ENCODE data around the gene SLC25A22. TPM values are rescaled to one million over a fixed set of nuclear protein-coding genes. Genes with fewer than 3 reads are reported as not detected.
A peak's percentile ranks its signal among the peaks of the same experiment; 100 is the strongest.

Gene SLC25A22
- total RNA-seq, 1 donor from 2014 or later, result 64.5 TPM

DNA sequence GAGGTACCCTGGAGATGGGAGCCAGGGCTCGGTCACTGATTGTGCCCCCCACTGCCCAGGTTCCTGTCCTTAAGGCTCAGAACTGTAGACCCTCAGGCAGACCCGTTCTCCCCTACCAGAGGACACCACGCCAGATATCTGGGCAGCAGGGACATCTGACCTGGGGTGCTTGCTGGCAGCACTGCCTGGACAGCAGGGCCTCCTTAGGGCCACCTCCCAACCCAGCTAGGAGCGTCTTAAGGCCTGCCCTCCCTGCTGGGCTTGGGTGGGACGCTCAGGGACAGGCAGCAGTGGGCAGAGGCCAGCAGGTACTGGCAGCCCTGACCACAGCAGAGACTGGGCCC, 41.2 kb upstream of the SLC25A22 start:
- no peak overlapping the region for H3K4me3 Mint-ChIP-seq (ENCODE audit: low read depth)
- H3K9me3 Mint-ChIP-seq, result no peaks in the 10 kb centered on the region
- H3K27ac Mint-ChIP-seq, result no peak overlapping the region
- no peaks in the 10 kb centered on the region for H3K27me3 Mint-ChIP-seq (ENCODE audit: low read depth)
- intact Hi-C loops (cut with micrococcal nuclease), result no loop called here
- DNase-seq (ENCODE audit: low spot score), result no peak
- peaks cover 25% of the 10 kb centered on the region for H3K36me3 Mint-ChIP-seq (ENCODE audit: low read depth)
- peaks cover 11% of the 10 kb centered on the region for H3K4me1 Mint-ChIP-seq (ENCODE audit: low read depth)

DNA sequence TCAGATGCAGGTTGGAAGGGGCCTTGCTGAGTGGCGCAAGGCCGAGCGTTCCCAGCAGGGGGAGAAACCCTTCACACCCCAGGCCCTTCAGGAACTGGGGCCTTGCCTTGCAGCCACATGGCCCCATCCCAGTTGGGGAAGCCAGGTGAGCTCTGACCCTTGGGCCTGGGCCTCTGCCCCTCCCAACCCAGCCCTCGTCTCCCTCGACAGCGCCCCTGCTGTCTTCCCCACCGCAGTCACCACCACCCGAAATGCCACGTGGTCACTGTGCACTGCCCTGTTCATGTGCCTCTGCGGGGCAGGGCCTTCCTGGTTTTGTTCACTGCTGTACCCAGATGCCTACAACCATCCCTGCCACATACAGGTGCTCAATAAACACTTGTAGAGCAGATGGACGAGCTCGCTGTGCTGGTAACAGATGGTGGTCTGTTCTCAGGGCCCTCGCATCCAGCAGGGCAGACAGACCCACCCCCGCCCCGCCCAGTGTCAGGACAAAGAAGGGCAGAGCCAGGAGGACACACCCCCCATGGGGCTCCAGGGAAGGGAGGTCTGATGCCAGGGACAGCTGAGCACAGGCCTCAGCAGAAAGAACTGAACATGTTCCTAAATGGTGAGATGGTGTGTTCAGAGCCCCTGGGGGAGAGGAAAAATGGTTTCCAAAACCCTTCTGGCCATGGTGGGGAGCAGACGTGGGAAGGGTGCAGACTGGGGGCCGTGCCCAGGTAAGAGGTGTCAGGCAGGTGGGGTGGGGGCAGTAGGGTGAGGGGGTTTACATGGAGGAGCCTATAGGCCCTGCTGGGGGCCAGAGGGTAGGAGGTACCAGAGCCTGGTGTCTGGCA, 40.6 kb upstream of the SLC25A22 start:
- Mint-ChIP-seq H3K9me3 (no peaks in the 10 kb centered on the region), H3K27ac (no peak overlapping the region), H3K4me3 (ENCODE audit: low read depth) (no peak overlapping the region), H3K27me3 (ENCODE audit: low read depth) (no peaks in the 10 kb centered on the region), H3K36me3 (ENCODE audit: low read depth) (peaks cover 25% of the 10 kb centered on the region), H3K4me1 (ENCODE audit: low read depth) (peaks cover 15% of the 10 kb centered on the region)
- DNase-seq (ENCODE audit: low spot score), result no peak
- intact Hi-C loops (cut with micrococcal nuclease), result no loop called here

- peaks cover 15% of the 10 kb centered on the region for H3K4me1 Mint-ChIP-seq (ENCODE audit: low read depth)
- no peak overlapping the region for H3K27ac Mint-ChIP-seq
- no peaks in the 10 kb centered on the region for H3K27me3 Mint-ChIP-seq (ENCODE audit: low read depth)
- intact Hi-C loops (cut with micrococcal nuclease), result no loop called here
- no peak overlapping the region for H3K4me3 Mint-ChIP-seq (ENCODE audit: low read depth)
- no peak for DNase-seq (ENCODE audit: low spot score)
- H3K36me3 Mint-ChIP-seq (ENCODE audit: low read depth), result peaks cover 25% of the 10 kb centered on the region
- H3K9me3 Mint-ChIP-seq, result no peaks in the 10 kb centered on the region
Observed at GRCh38 chr11:837990-838307, 39.9 kb upstream of the SLC25A22 start.

- Mint-ChIP-seq H3K27me3 (ENCODE audit: low read depth) (no peaks in the 10 kb centered on the region), H3K4me1 (ENCODE audit: low read depth) (peaks cover 15% of the 10 kb centered on the region), H3K4me3 (ENCODE audit: low read depth) (no peak overlapping the region), H3K36me3 (ENCODE audit: low read depth) (peaks cover 25% of the 10 kb centered on the region), H3K27ac (no peak overlapping the region), H3K9me3 (no peaks in the 10 kb centered on the region)
- intact Hi-C loops (cut with micrococcal nuclease), result no loop called here
- DNase-seq (ENCODE audit: low spot score), result no peak
Observed at GRCh38 chr11:837189-837989, 39.3 kb upstream of the SLC25A22 start.

DNA sequence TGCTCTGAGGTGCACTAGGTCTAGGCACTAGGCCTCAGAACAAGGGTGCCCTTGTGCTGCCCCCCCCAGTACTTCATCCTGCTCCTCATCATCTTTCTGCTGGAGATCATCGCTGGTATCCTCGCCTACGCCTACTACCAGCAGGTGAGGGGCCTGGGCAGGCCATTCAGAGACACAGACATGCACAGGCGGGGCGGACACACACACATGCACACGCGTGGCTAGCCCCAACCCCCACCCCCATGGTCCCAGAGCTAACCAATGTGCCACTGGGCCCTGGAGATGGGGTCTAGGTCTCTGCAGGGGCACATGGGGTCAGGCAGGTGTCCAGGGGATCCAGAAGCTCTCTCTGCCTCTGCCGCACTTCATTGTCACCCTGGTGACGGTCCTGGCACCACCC, 38.6 kb upstream of the SLC25A22 start:
- H3K4me3 Mint-ChIP-seq (ENCODE audit: low read depth), result no peak overlapping the region

GRCh38 chr11:836274-836673, 38.2 kb upstream of the SLC25A22 start:
- H3K4me1 Mint-ChIP-seq (ENCODE audit: low read depth), result peaks cover 16% of the 10 kb centered on the region
- no peaks in the 10 kb centered on the region for H3K9me3 Mint-ChIP-seq
- intact Hi-C loops (cut with micrococcal nuclease), result no loop called here
- no peak overlapping the region for H3K4me3 Mint-ChIP-seq (ENCODE audit: low read depth)
- no peak overlapping the region for H3K27ac Mint-ChIP-seq
- DNase-seq (ENCODE audit: low spot score), result no peak
- H3K27me3 Mint-ChIP-seq (ENCODE audit: low read depth), result peaks cover 6% of the 10 kb centered on the region
- peaks cover 25% of the 10 kb centered on the region for H3K36me3 Mint-ChIP-seq (ENCODE audit: low read depth)

More for the DNA sequence above, 38.6 kb upstream of the SLC25A22 start:
- no peaks in the 10 kb centered on the region for H3K9me3 Mint-ChIP-seq
- peaks cover 17% of the 10 kb centered on the region for H3K4me1 Mint-ChIP-seq (ENCODE audit: low read depth)
- DNase-seq (ENCODE audit: low spot score), result no peak
- peaks cover 25% of the 10 kb centered on the region for H3K36me3 Mint-ChIP-seq (ENCODE audit: low read depth)
- no peak overlapping the region for H3K27ac Mint-ChIP-seq
- H3K27me3 Mint-ChIP-seq (ENCODE audit: low read depth), result peaks cover 3% of the 10 kb centered on the region
- intact Hi-C loops (cut with micrococcal nuclease), result no loop called here

DNA sequence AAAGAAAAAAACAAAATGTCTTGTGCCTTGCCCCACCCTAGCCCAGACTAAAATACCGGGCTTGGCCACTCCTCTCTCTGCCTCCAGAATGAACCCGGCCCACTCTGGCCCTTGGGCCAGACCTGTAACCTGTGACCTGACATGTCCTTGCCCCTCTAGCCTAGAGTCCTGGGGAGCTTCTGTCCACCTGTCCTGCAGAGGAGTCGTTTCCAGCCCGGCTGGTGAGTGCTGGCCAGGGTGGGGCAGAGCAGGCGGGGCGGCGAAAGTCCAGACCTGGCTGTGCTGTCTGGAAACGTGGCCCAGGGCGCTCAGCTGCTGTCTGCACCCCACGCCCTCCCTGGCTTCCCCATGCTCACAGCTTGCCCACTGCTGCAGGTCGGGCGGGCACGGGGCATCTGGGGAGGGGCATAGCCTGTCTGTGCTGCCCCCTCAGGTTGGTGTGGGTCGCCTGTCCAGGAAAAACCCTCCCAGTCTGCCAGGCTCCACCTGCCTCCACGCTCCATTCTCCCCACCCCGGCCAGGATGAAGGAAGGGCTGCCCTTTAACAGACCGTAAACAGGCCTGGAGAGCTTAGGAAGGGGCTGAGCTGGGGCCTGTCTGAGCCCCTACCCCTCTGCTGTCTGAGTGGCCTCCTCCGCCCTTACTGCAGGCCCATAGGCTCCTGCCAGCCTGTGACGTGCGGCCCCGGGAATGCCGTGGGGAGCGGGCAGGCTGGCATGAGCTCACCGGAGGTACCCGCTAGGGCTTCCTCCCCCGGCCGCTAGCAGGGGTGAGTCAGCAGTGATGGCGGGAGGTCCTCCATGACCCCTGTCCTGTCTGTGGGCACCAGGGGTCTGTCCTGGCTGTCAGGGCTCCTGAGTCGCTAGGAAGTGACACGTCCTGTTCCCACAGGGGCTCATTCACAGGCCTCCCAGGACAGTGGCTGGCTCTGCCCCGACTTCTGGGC, 36.6 kb upstream of the SLC25A22 start:
- peak overlapping the region; percentile 68 for H3K4me3 Mint-ChIP-seq (ENCODE audit: low read depth)
- H3K36me3 Mint-ChIP-seq (ENCODE audit: low read depth), result peaks cover 14% of the 10 kb centered on the region
- peaks cover 6% of the 10 kb centered on the region for H3K4me1 Mint-ChIP-seq (ENCODE audit: low read depth)
- intact Hi-C loops (cut with micrococcal nuclease), result no loop called here
- H3K27me3 Mint-ChIP-seq (ENCODE audit: low read depth), result peaks cover 12% of the 10 kb centered on the region
- DNase-seq (ENCODE audit: low spot score), result no peak
- no peak overlapping the region for H3K27ac Mint-ChIP-seq
- no peaks in the 10 kb centered on the region for H3K9me3 Mint-ChIP-seq

- Mint-ChIP-seq H3K36me3 (ENCODE audit: low read depth) (peaks cover 8% of the 10 kb centered on the region), H3K27me3 (ENCODE audit: low read depth) (peaks cover 18% of the 10 kb centered on the region), H3K4me3 (ENCODE audit: low read depth) (peak overlapping the region; percentile 68), H3K4me1 (ENCODE audit: low read depth) (peaks cover 10% of the 10 kb centered on the region), H3K27ac (no peak overlapping the region), H3K9me3 (no peaks in the 10 kb centered on the region)
- DNase-seq (ENCODE audit: low spot score), result no peak
- intact Hi-C loops (cut with micrococcal nuclease), result loop anchor here (1.0 kb wide), 1 partner anchor 8 kb away; the partner anchor contains the start of genes POLR2L and TSPAN4
Observed at GRCh38 chr11:833849-834311, 35.8 kb upstream of the SLC25A22 start.

- Mint-ChIP-seq H3K27me3 (ENCODE audit: low read depth) (peaks cover 24% of the 10 kb centered on the region), H3K36me3 (ENCODE audit: low read depth) (peaks cover 4% of the 10 kb centered on the region), H3K27ac (no peak overlapping the region), H3K9me3 (no peaks in the 10 kb centered on the region), H3K4me1 (ENCODE audit: low read depth) (peaks cover 10% of the 10 kb centered on the region), H3K4me3 (ENCODE audit: low read depth) (peak overlapping the region; percentile 68)
- intact Hi-C loops (cut with micrococcal nuclease), result loop anchor here (1.0 kb wide), 1 partner anchor 9 kb away; the partner anchor contains the start of genes POLR2L and TSPAN4
- DNase-seq (ENCODE audit: low spot score), result no peak
Observed at GRCh38 chr11:833114-833791, 35.2 kb upstream of the SLC25A22 start.

DNA sequence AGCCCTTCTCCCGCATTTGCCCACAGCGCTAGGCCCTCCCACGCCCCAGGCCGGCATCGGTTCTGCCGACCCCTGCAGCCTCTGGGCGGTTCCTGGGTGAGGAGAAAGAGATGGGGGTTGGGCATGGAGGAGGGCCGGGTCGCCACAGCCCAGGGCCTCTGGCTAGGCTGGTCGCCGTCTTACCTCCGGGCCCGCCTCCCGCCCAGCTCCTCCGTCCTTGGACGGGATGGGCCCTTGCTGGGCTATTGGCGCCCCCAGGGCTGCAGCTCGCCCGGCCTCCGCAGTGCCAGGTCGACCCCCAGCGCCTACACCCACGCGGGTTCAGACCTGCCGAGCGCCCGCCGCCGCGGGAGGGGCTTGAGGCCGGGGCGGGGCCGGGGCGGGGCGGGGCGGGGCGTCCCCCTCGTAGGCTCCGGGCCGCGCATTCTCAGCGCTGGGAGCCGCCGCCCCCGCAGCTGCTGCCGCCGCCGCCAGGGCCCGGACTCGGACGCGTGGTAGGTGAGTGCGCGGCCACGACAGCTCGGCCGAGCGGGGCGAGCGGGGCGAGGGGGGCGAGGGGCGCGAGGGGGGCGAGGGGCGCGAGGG, 34.5 kb upstream of the SLC25A22 start, which contains the start of gene CD151:
TSS of gene CD151 (plus strand) at position 424 of the 585 bp plus-strand sequence. CDS start 3,118 bp downstream, outside the sequence.
- Mint-ChIP-seq H3K4me1 (ENCODE audit: low read depth) (peaks cover 13% of the 10 kb centered on the region), H3K9me3 (no peaks in the 10 kb centered on the region), H3K27me3 (ENCODE audit: low read depth) (peaks cover 30% of the 10 kb centered on the region), H3K27ac (no peak within 1 kb of the TSS), H3K36me3 (ENCODE audit: low read depth) (peaks cover 4% of the 10 kb centered on the region), H3K4me3 (ENCODE audit: low read depth) (peak within 1 kb of the TSS; percentile 68)
- intact Hi-C loops (cut with micrococcal nuclease), result loop anchor here (1.0 kb wide), 1 partner anchor 10 kb away; the partner anchor contains the start of genes POLR2L and TSPAN4
- DNase-seq (ENCODE audit: low spot score), result no peak

DNA sequence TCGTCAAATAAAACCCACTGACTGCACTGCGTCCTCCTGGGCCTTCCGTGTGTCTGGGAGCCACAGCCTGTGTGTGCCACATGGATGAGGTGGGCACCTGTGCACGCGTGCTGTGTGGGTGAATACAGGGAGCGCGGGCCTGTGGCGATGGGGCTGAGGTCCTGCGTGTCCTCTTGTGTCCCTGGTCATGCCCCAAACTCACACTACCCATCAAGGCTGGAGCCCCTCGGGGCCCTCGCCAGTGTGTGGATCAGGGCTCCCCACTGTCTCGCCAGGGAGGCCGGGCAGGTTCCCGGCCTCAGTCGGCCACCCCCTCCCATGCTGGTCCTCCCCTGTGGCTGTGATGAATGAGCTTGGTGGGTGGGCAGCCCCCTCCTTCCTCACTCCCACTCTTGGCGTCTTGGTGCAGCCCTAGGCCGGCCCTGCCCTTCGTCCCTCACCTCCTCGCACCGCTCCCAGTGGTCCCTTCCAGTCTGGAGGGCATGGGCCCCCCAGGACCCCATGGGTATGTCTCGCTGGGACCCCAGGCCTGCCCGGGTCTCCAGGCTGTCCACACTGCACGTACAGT, 34.0 kb upstream of the SLC25A22 start:
- H3K27me3 Mint-ChIP-seq (ENCODE audit: low read depth), result peaks cover 32% of the 10 kb centered on the region
- H3K4me3 Mint-ChIP-seq (ENCODE audit: low read depth), result peak overlapping the region; percentile 55
- no peaks in the 10 kb centered on the region for H3K36me3 Mint-ChIP-seq (ENCODE audit: low read depth)
- H3K9me3 Mint-ChIP-seq, result no peaks in the 10 kb centered on the region
- H3K4me1 Mint-ChIP-seq (ENCODE audit: low read depth), result peaks cover 15% of the 10 kb centered on the region
- intact Hi-C loops (cut with micrococcal nuclease), result no loop called here
- no peak for DNase-seq (ENCODE audit: low spot score)
- H3K27ac Mint-ChIP-seq, result no peak overlapping the region

Measured in activated T-helper 2 cell treated with anti-CD3 and anti-CD28 coated beads, Interferon-gamma antibody, Interleukin-2, Interleukin-4, amounts not matched to agents 10 μg/mL and 5 μg/mL and 100 μg/mL, durations not matched to agents 14 hours and 24 hours and 36 hours (primary cell).